ENCODE measurements around the gene CLN5. TPM values are rescaled to one million over a fixed set of nuclear protein-coding genes. Genes with fewer than 3 reads are reported as not detected.

The CLN5 gene
- total and polyA plus RNA-seq, 2 donors (not counting 3 experiments of a cell fraction or from before 2014, with no cell fraction given) = 16.5 to 22.7 TPM

DNA sequence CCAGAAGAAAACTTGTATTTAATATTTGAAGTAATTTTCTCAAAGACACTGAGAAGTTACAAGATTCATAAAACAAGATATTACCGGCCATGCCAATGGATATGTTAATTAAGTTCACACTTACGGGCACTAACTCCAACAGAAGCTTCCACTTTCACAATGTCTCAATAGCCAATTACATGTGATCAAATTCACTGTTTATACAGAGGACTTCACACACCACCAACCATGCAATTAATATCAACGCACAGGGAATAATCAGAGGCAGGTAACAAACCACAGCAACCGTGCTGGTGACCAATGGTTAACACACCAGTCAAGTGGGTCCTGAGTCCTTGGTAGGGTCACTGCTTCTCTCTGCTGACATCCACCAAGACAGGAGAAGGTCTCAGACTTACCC is 49.5 kb upstream of the CLN5 start:
- FAIRE-seq = no peak
- no peaks in the 10 kb centered on the region for H3K9me1 ChIP-seq (replicated peaks; ENCODE audit: control insufficient read depth, extremely low read depth, insufficient read depth, low read length)
- no peak overlapping the region for H3K4me2 ChIP-seq (ENCODE audit: insufficient read depth, low read length)
- no peaks in the 10 kb centered on the region for H3K36me3 ChIP-seq (ENCODE audit: control insufficient read depth in 2 of 2, extremely low read depth in 1 of 2, insufficient read depth in 2 of 2, low read length in 2 of 2)
- POLR2A ChIA-PET = no interaction called here
- H3K9ac ChIP-seq (replicated peaks; ENCODE audit: extremely low read depth, insufficient read depth, low read length) = no peak overlapping the region
- H3K79me2 ChIP-seq (ENCODE audit: control insufficient read depth, insufficient read depth, low read length) = no peaks in the 10 kb centered on the region
- H4K20me1 ChIP-seq (replicated peaks; ENCODE audit: control insufficient read depth, extremely low read depth, insufficient read depth, low read length) = no peaks in the 10 kb centered on the region
- H3K9me3 ChIP-seq (replicated peaks; ENCODE audit: control insufficient read depth, insufficient read depth, low read length) = no peaks in the 10 kb centered on the region
- no peak overlapping the region for H3K4me3 ChIP-seq (replicated peaks in 1 of 3; ENCODE audit: insufficient read depth in 1 of 3, low read depth in 1 of 3, low read length in 3 of 3)
- no peak overlapping the region for H2AFZ ChIP-seq (ENCODE audit: low read depth, low read length)
- H3K27ac ChIP-seq (ENCODE audit: insufficient read depth, low read depth, low read length) = no peak overlapping the region
- DNase-seq (ENCODE audit: low read depth, low spot score) = no peak
- dilution Hi-C loops (cut with MboI; ENCODE audit: extremely low pct_ligation_motif_present, low sequenced_read_pairs) = no loop called here
- no peaks in the 10 kb centered on the region for H3K4me1 ChIP-seq (ENCODE audit: control insufficient read depth, extremely low read depth, insufficient read depth, low read length)
- CTCF ChIA-PET = interaction anchor here (0.8 to 1.4 kb wide), 2 partner anchors 9 to 38 kb away, joined by 3 read pairs; no protein-coding TSS in a partner anchor
- intact Hi-C loops (cut with micrococcal nuclease) = no loop called here
- H3K27me3 ChIP-seq (ENCODE audit: control insufficient read depth in 2 of 2, insufficient read depth in 2 of 2, low read length in 2 of 2) = no peaks in the 10 kb centered on the region
- no peak for TF ChIP-seq JUN (IDR thresholded peaks at IDR 0.05; ENCODE audit: borderline replicate concordance, insufficient read depth, insufficient read length, low read depth)
- no peak for TF ChIP-seq POLR2A (IDR thresholded peaks at IDR 0.05; ENCODE audit: low read depth, low read length)
- TF ChIP-seq FOS (IDR thresholded peaks at IDR 0.05; ENCODE audit: borderline replicate concordance, insufficient read depth, low read length) = no peak
- TF ChIP-seq, protein P1, sequence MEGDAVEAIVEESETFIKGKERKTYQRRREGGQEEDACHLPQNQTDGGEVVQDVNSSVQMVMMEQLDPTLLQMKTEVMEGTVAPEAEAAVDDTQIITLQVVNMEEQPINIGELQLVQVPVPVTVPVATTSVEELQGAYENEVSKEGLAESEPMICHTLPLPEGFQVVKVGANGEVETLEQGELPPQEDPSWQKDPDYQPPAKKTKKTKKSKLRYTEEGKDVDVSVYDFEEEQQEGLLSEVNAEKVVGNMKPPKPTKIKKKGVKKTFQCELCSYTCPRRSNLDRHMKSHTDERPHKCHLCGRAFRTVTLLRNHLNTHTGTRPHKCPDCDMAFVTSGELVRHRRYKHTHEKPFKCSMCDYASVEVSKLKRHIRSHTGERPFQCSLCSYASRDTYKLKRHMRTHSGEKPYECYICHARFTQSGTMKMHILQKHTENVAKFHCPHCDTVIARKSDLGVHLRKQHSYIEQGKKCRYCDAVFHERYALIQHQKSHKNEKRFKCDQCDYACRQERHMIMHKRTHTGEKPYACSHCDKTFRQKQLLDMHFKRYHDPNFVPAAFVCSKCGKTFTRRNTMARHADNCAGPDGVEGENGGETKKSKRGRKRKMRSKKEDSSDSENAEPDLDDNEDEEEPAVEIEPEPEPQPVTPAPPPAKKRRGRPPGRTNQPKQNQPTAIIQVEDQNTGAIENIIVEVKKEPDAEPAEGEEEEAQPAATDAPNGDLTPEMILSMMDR (IDR thresholded peaks at IDR 0.05; ENCODE audit: extremely low read depth in 1 of 2, insufficient read depth in 1 of 2, low read depth in 1 of 2, low read length in 2 of 2) = no peak
- no peak for TF ChIP-seq EZH2 (IDR thresholded peaks at IDR 0.05; ENCODE audit: borderline replicate concordance, low read depth, low read length, severe bottlenecking)
- TF ChIP-seq, protein P2, sequence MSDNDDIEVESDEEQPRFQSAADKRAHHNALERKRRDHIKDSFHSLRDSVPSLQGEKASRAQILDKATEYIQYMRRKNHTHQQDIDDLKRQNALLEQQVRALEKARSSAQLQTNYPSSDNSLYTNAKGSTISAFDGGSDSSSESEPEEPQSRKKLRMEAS (IDR thresholded peaks at IDR 0.05; ENCODE audit: insufficient read depth, insufficient read length) = no peak
- no peak for TF ChIP-seq MYC (IDR thresholded peaks at IDR 0.05; ENCODE audit: low read depth, low read length)
- no peak for TF ChIP-seq POLR2AphosphoS5 (IDR thresholded peaks at IDR 0.05; ENCODE audit: insufficient read depth, low read depth, low read length)
- no peak for TF ChIP-seq GATA2 (IDR thresholded peaks at IDR 0.05; ENCODE audit: insufficient read depth, insufficient read length, low read depth, low read length)
- BruUV-seq (replicated peaks) = no TSS peak
